Measurements from ENCODE around the gene MPV17L2. TPM values are rescaled to one million over a fixed set of nuclear protein-coding genes. Genes with fewer than 3 reads are reported as not detected.

MPV17L2 gene
- total RNA-seq, 1 donor from 2014 or later = 7.2 TPM

- DNase-seq (ENCODE audit: low read depth in 2 of 2) = no peak
These were observed 23.8 kb downstream of the MPV17L2 start for GRCh38 chr19:18216789-18217188.

GRCh38 chr19:18218159-18218558, 25.1 kb downstream of the MPV17L2 start:
- no peak for DNase-seq (ENCODE audit: low read depth in 2 of 2)

DNA sequence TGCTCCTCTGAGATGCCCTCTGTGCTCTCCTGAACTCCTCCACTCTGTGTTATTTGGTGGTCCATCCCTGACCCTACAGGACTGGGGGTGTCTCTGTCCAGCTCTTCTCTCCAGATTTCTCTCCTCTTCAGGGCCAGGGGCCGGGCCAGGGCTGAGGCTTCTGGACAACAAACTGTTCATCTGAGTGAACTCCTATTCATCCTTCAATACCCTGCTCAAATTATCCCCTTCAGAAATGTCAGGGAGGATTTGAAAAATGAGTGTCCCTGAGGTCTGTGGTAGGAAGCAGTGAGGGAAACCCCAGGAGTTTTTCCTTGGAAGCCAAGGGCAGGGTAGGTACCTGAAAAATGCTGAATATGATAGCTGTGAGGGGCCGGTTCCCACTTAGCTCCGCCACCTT, 25.6 kb downstream of the MPV17L2 start:
- DNase-seq (ENCODE audit: low read depth in 2 of 2) = no peak

DNA sequence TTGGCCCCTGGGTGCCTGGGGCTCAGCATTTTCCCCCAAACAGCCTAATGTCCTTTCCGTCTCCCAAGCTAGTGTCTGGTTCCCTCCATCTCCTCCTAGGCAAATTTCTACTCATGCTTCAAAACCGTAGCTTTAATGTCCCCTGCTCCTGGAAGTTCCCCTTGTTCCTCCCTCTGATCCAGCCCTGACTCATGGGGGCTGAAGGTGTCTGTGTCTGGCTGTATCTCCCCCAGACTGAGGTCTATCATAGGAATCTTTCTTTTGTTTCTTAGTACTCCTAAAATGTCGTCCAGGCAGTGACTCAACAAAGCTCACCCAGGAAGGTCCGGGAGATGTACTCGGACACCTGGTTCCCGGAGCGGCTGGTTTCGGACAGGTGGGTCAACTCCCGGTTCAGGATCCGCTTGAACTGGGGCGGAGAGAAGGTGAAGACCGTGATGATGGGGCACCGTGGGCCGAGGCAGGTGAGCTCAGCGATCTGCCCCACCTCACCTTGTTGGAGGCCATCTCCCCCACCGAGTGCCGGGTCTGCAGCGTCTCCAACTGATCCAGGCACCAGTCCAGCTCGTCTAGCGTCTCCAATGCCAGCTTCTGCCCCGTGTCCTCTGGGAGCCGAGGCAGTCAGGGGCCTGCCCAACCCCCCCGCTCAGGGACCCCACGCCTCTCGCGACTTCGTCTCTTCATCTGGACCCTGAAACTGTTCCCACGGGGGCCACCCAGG, 27.1 kb downstream of the MPV17L2 start:
- no peak for DNase-seq (ENCODE audit: low read depth in 2 of 2)

DNA sequence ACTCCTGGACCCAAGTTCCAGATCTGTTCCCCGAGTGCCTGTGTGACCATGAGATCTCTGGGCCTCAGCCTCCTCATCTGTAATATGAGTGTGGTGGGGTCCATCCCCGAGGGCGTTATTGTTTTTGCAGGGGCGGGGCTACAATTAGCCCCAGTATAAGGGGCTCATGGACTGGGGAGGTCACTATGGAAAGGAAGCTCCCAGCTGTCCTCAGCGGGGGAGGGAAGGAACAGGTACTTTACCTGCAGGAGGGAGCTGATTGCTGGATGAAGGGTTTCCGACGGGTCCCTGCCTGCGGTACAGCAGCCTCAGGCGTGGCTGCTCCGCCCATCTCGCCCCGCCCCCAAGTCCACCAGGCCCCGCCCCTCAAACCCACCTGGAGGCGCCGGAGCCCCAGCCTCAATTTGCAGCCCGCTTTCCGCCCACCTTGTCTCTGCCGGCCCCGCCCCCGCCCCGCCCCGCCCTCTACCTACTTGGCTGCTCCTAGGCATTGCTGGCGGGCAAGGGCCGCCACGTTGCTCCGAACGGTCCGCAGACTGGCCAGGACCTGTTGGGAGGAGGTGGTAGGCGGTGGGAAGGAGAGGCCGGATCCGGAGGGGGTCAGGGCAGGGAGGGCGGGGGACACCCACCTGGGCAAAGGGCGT, 27.7 kb downstream of the MPV17L2 start:
- DNase-seq (ENCODE audit: low read depth in 2 of 2) = no peak

DNA sequence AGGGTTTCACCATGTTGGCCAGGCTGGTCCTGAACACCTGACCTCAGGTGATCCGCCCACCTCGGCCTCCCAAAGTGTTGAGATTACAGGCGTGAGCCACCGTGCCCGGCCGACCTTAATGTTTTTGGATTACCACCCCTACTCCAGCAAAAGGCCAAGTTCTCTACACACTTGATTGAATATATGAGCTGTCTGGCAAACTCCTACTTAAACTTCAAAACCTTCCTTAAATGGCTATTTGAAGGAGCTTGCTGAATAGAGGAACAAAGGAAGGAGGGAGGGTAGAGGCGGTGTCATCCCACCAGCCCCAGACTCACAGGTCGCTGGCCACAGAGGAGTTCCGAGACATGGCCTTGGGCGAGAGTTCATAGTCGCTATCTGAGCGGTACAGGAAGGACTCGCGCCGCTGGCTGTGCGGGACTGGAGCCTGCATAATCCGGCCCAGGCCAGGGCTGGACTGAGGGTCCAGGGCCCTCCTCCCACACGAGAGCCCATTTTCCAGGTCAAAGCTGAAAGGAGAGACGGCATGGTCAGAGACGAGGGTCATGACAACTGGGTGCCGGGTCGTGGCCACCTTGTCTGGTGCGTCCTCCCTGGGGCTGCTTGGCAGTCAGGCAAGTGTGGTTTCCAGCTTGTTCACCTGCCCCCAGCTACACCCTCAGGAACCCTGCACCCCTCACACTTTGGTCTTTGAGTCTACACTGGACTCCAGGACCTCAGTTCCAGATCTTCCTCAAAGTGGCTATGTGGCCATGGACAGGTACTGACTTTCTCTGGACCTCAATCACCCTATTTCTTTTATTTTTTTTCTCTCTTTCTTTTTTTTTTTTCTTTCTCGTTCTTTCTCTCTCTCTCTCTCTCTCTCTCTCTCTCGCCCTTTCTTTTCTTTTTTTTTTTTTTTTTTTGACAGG, 29.1 kb downstream of the MPV17L2 start:
- DNase-seq (ENCODE audit: low read depth in 2 of 2) = no peak

DNA sequence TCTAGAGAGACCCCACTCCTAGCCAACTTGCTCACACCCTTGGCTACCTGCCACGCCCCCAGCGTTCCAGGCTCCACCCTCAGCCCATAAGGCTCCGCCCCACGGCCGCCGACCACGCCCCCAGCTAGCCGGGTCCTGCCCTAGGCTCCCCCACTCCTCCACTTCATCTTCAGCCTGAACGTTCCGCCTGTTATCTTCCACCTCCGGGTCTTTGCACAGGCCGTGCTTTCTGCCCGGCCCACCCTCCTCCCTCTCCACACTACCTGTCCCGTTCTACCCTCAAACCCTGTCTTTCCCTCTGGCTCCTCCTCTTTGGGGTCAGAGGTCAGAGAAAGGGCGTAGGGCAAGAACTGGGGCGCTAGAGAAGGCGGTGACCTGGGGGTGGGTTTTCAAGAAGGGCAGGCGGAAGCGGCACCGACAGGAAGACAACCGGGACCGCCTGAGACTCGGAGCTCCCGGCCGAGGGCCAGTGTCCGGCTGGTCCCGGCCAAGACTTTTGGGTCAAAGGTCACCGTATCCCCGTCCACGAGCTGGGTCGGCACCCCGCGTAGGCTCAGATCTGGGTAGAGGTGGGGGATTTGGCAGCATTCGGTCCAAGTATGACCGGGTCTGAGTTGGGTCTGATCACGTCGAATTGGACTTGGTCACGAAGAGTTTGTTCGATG, 31.0 kb downstream of the MPV17L2 start:
- no peak for DNase-seq (ENCODE audit: low read depth in 2 of 2)

DNA sequence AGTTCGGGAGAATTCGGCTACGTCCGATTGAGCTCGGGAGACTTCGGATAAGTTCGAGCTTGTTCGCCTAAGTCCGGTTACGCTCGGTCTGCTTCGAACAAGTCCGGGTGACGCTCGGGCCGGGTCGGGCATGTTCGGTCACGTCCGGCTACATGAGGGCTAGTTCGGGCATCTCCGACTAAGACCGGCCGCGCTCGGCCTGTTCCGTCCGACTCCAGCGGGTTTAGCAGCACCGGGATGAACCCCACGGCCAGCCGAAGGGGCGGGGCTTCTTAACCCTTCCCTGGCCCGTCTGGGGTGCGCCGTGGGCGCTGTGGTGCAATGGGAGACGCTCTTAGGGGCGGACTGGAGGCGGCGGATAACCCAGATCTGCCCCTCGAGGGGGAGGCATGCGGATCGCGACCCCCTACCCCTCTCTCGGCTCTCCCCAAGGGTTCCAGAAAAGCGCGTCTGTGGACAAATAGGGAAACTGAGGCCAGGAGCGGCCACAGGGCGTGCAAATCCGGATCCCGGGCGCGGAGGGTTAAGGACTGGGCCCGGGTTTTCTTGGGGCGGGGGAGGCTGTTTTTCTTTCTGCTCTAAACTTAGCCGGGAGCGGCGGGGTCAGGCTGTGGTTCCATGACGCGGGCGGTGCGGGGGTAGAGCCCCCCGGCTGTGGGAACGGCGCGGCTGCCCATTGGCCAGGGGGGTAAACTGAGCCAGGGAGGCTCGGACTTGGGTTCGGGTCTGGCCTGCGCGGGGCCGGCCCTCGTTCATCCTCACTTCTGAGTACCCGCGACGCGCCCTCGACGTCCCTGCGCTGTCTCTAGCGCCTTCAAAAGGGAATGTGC, 31.7 kb downstream of the MPV17L2 start:
- peak; percentile 98 for DNase-seq (ENCODE audit: low read depth in 2 of 2)

GRCh38 chr19:18225355-18225701, 32.3 kb downstream of the MPV17L2 start:
- DNase-seq (ENCODE audit: low read depth in 2 of 2) = no peak

- peak in 1 of 2 donors; percentile 62 for DNase-seq (ENCODE audit: low read depth in 2 of 2)
These were observed 32.9 kb downstream of the MPV17L2 start, which contains the start of gene PDE4C for GRCh38 chr19:18225702-18226468. TSS of gene PDE4C (minus strand) at chr19:18226438. CDS start at chr19:18226415, 23 bp downstream.

DNA sequence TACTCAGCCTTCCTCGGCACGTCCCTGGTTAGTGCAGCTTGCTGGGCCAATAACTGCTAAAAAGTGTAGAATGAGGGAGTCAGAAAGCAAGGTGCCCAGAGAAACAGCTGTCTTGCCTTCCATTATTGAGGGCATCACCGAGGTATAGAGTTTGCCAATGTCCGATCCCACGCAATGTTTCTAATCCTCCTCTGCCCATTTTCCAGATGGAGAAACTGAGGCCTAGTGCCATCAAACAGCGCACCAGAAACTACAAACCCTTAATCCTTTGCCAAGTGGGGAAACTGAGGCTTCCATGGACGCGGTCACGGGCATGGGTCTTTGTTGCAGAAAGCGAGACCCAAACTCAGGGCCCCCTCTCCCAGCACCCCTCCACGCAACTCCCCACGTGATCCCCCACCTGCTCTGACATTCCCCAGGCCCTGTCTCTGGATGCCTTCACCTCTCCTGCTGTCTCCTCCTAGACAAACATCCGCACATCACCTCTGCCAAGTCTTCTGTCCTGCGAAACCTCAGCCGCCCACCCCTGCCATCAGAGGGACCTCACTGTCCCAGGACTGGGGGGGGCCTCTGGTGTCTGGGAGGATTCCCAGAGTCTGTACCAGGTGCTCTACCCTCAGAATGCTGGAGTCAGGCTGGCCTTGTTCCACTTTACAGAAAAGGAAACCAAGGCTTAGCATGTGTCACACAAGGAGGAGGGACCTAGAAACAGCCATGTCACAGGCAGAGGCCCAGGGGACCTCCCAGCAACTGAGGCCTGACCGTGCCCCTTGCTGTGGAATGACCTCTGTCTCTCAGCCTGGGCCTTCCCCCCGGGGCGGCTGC, 34.1 kb downstream of the MPV17L2 start:
- DNase-seq (ENCODE audit: low read depth in 2 of 2) = no peak

GRCh38 chr19:18227781-18228271, 34.8 kb downstream of the MPV17L2 start:
- DNase-seq (ENCODE audit: low read depth in 2 of 2) = no peak

- DNase-seq (ENCODE audit: low read depth in 2 of 2) = no peak
These were observed 36.5 kb downstream of the MPV17L2 start for GRCh38 chr19:18229474-18229873.

GRCh38 chr19:18229915-18230314, 36.9 kb downstream of the MPV17L2 start:
- no peak for DNase-seq (ENCODE audit: low read depth in 2 of 2)

- no peak for DNase-seq (ENCODE audit: low read depth in 2 of 2)
These were observed 38.1 kb downstream of the MPV17L2 start for GRCh38 chr19:18230941-18231734.

DNA sequence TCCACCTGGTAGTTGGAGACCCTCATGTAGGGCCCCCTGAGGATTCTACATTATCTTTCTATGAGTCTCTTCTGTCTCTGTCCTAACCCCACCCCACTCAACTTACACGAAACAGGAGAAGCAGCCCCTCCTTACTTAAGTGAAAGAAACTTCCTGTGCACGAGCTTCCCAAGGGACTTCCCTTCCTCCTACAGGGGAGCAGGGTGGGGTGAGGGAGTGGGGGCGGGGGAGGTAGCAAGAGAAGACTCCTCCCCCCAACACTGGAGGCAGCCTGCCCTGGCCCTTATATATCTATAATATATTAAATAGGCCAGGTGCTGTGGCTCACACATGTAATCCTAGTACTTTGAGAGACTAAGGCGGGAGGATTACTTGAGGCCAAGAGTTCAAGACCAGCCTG, 38.8 kb downstream of the MPV17L2 start:
- DNase-seq (ENCODE audit: low read depth in 2 of 2) = no peak

DNA sequence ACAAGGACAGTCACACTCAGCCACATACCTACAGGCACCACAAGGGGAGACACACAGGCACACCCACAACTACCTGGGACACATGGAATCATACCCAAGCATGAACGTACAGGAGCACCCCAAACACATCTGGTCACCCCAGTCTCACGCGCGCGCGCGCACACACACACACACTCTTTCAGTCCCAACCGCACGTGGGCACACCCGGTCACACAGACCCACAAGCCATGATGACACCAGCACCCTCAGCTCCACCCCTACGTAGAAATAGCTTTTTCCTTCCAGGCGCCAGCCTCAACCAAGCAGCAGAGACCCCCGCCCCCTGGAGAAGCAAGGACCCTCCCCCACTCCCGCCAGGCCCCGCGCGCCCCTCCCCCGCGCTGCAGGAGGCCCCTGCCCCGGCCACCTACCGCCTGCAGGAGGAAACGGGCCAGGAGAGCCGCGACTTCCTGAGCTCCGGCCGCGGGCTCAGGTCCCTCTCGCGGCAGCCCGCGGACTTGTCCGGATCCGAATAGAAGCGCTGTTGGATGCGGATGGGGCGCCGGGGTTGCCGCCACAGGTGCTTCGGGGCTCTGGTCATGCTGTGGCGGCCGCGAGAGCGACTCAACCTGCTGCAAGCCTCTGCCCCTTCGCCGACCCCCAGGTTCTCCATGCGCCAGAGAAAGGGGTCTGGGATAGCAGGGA, 39.7 kb downstream of the MPV17L2 start:
- DNase-seq (ENCODE audit: low read depth in 2 of 2) = peak in 1 of 2 donors; percentile 12

All from dermis microvascular lymphatic vessel endothelial cell (primary cell).